Iris pigment epithelial cell (primary cell): ENCODE results near the gene EPS15.
"Not testable (repeated sequence)": the region's sequence is repeated elsewhere in the genome, so short reads cannot be mapped to it uniquely, and the experiment has no call there.

ENCODE experiments used
- DNase-seq: peaks from one replicate; pipeline ENCODE4 v3.0.0-alpha.2; 2011; ENCODE audit warnings: low read depth

EPS15 gene

DNA sequence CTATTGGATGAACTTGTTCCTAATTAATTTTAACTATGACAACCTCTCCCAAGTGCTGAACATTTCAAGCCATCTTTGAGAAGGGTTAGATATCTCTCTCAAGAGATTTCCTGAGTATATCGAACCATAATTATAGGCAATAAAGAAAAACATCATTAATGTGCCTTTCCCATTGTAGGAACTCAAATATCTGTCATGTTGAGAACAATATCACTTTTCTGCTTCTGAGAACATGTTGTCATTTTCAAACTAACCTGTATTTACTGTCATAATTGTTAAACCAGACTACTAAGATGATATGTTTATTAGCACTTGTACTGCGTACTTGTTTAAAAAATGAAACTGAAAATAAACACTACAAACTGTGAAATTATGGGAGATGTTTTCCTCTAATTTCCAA is 4.3 kb downstream of the EPS15 start:
- DNase-seq = no peak

DNA sequence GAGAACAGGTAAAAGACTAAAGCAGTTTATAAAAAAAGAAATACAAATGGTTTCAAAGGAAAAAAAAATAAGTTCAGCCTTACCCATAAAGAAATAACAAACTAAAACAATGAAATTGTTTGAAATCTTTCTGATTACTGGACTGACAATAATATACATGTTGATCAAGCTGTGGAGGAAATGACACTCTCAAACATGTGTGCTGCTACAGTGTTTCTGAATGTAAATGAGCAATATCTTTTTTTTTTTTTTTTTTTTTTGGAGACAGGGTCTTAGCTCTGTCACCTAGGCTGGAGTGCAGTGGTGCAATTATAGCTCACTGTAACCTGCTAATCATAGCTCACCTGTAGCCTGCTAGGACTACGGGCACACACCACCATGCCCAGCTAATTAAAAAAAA is 6.5 kb downstream of the EPS15 start:
- no peak for DNase-seq

DNA sequence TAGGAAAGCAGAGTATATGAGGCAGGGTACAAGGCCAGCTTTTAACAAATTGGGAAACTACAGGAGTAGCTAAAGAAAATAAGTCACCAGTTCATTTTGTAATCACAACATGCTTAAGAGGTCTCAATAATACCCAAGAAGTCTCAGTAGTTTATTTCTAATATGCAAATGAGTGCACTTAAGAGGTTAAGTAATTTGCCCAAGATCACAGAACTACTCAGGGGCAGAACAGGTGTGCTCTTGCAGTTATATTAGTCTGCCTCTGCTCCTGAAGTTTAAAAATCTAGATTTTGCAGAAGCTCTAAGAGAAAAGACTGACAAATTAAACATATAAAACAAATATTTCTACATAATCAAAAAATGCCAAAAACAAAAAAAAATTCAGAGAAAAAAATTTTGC is 6.9 kb downstream of the EPS15 start:
- no peak for DNase-seq

DNA sequence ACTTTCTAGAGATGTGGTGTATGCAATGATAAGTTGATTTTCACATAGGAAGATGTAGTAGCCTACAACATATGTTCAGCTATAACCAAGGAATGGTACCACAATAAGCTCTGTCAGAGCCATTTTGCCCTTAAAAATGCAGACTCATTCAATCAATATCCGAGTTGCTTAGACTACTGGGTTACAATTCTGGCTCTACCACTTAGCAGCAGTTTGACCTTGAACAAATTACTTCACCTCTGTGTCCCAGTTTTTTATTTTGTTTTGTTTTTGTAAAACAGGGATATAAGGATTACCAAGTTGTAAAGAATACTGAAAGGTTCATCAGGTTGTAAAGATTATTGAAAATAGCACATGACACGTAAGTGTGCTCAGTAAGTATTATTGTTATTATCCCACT is 9.3 kb downstream of the EPS15 start:
- DNase-seq = no peak

DNA sequence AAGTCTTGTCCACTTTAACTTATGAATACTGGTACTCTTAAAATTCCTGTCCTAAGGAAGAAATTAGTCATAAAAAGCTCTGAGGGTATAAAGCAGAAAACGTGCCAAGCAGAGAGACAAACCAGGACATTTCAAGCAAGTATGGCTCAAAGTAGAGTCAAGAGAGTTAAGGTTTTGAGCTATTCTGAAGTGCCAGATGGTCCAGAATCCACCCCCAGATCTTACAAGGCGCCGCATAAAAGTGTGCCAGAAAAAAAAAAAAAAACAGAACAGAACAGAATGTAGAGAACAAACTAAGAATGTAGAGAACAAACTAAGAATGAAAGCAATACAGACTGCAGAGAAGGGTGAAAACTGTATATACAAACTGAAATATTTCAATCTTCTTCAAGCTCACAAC is 12.5 kb downstream of the EPS15 start:
- peak; percentile 83 for DNase-seq

DNA sequence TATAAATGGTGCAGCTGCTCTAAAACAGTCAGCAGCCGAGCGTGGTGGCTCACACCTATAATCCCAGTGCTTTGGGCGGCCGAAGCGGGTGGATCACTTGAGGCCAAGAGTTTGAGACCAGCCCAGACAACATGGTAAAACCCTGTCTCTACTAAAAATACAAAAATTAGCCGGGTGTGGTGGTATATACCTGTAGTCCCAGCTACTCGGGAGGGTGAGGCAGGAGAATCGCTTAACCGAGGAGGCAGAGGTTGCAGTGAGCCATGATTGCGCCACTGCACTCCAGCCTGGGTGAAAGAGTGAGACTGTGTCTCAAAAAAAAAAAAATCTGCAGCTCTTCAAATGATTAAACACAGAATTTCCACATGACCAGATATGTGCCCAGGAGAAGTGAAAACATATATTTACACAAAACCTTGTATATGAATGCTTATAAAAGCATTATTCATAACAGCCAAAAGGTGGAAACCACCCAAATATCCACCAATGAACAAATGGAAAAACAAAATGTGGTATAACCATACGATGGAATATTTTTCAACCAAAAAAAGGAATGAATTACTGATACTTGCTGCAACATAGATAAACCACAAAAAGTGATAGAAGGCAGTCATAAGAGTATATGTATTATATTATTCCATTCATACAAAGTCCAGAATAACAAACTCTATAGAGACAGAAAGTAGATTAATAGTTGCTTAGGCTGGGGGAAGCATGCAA is 14.1 kb downstream of the EPS15 start:
- DNase-seq = no peak

DNA sequence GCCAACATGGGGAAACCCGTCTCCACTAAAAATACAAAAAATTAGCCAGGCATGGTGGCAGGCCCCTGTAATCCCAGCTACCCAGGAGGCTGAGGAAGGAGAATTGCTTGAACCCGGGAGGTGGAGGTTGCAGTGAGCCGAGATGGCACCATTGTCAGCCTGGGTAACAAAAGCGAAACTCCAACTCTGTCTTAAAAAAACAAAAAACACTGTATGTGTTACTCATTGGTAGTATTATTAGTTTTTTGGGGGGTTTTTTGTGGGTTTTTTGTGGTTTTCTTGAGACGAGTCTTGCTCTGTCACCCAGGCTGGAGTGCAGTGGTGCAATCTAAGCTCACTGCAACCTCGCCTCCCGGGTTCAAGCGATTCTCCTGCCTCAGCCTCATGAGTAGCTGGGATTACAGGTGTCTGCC is 17.8 kb downstream of the EPS15 start:
- not testable (repeated sequence) for DNase-seq

DNA sequence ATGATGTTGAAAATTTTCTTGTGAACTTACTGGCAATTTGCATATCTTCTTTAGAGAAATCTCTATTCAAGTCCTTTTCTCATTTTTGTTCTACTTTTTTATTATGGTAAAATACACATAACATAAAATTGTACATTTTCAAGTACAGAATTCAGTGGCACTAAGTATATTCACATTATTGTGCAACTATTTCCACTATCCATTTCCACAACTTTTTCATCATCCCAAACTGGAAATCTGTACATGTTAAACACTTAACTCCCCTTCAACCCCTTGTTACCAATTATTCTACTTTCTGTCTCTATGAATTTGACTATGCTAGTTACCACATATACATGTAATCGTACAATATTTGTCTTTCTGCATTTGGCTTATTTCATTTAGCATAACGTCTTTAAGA is 19.4 kb downstream of the EPS15 start:
- DNase-seq = no peak

DNA sequence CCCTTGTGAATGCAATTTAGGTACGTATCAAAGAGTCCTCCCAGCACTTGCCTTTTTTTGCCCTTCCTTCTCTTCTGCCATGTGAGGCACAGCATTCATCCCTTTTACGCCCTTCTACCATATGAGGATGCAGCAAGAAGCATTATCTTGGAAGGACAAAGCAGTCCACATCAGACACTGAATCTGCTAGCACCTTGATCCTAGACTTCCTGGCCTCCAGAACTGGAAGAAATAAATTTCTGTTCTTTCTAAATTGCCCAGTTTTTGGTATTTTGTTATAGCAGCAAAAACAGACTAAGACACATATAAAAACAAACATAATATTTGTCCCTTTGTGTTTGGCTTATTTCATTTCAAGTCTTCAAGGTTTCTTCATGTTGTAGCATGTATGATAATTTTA is 20.1 kb downstream of the EPS15 start:
- no peak for DNase-seq

DNA sequence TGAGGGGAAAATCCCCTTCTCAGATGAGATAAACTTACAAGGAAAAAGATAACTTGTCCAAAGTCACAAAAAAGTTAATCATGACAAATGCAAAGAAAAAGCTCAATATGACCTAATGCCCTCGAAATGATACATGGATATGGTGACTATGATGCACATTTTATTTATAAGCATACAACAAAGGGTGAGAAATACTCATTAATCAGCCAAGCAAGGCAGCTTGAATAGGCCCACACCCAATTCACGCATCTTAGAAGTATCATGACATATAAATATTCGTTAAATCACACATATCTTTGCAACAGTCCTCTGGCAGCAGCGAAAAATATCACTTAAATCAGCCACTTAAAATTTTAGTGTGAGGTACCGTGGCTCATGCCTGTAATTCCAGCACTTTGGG is 21.7 kb downstream of the EPS15 start:
- DNase-seq = no peak

DNA sequence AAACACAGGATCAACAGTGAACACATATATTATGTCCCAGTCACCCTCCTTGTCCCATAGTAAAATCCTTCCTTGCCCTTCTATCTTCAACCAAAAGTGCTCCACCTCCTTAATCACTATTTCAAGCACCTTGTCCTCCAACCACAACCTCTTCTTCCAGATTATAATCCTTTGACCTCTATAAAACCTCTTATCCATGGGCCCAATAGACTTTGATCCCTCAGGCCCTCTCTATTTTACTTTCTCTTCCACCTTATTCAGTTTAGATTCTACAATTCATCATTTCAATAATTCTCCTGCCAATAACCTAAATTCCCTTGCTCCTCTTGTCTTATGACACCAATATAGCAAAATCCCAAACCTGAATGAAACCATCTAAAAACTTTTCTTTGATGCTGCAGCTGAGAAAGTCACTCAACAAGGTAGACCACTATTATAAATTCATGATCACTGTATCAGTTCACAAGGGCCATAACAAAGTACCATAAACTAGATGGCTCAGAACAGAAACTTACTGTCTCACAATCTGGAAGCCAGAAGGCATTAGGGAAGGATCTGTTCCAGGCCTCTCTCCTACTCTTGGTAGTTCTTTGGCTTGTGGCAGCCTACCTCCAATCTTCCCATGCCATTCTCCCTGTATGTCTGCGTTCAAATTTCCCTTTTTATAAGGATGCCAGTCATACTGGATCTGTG is 24.8 kb downstream of the EPS15 start:
- no peak for DNase-seq

DNA sequence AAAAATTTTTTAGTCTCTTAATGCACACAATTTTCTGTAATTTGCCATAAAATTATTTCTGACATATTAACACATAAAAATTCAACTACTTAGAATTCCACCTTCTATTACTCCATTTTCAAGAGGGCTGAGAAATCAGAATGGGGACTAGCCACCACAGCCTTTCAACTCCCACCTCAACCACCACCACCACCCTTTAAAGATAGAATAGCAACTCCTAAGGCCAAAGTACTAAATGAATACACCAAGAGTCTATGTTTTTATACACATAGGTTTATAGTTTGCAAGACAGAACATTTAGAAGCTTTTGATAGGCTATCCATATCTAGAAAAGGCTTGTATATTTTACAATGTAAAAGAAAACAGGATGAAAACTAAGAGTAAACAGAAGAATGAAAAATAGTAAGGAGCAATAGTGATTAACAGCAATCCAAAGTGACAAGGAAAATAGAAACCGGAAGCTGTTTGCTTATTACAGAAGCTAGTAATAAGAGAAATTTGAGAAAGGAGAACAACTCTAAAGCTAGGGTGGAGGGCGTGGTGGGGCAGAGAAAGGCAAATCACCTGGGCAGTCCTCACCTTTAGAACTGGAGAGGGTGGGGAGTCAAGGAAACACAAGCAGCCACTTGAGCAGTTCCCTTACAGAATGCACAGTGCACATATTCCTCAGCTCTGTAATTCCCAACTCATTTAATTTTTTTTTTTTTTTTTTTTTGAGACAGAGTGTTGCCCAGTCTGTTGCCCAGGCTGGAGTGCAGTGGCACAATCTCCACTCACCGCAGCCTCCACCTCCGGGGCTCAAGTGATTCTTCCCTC is 27.7 kb downstream of the EPS15 start:
- no peak for DNase-seq

DNA sequence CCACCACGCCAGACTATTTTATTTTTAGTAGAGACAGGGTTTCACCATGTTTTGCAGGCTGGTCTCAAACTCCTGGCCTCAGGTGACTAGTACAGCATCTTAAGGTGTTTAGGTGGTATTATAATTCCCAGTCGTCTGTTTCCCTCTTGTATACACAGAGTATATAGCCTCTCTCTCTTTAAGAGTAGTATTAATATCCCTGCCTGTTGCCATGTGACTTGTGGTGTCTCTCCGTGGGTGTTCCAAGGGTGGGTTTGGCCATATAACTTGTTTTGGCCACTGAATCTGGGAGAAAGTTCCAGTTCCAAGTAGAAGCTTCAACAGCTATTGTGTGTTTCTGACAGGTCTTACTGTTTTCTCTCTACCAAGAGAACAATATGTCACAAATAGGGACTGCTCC is 29.6 kb downstream of the EPS15 start:
- no peak for DNase-seq

DNA sequence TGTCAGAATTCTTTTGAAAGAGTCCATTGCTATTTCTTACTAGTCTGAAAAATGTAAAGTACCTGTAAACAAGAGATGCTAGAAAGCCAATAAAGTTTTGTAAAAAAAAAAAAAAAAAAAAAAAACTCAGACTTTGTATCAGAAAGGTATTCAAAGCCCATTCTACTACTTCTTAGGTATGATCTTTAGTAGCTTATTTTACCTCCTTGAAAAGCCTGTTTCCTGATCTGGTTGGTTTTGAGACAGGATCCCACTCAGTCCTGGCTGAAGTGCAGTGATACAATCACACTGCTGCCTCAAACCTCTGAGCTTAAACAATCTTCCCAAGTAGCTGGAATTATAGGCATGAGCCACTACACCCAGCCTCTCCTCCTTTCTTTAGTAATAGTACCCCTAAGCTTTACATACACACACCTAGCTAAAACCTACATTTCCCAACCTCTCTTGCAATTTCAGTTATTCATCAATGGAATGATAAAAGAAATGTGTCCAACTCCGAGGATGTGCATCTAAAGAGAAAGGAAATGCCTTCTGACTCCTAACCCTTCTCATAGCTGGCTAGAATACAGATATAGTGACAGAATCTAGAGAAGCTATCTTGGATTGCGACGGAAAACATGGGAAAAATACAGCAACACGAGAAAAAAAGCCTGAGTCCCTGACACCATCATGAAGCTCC is 30.6 kb downstream of the EPS15 start:
- peak; percentile 22 for DNase-seq

DNA sequence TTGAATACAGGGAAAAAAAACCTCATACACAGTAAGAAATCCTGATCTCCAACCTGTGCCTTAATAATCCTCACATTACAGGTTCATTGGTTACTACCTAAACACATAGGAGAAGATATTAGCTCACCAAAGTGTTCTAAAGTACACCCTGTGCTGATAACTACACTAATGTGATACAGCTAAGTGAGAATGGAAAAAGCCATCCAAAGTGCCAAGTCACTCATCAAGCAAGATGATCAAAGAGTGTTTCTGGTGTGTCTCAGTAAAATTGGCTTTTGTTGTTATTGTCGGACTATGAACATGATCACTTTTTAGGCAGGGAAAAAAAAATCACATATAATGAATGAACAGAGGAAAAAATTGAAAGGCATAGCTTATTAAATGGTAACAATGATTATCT is 31.4 kb downstream of the EPS15 start:
- no peak for DNase-seq

DNA sequence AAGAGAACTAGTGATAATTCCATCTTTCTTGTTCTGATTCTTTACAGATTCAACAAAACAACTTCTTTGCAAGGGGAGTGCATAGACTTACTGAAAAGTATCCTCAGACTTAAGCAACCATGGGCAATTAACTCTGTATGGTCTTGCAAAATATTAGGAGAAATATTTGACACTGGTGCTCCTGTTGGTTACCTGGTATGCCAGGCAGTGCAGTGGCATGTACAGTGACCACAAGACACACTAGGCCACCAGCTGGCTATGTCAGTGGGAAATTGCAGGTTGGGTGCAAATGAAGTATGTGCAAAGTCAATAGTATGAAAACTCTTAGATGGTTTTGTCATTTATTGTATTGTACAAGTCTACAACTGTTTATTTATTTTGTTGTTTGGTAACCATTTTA is 34.5 kb downstream of the EPS15 start:
- DNase-seq = peak; percentile 38

DNA sequence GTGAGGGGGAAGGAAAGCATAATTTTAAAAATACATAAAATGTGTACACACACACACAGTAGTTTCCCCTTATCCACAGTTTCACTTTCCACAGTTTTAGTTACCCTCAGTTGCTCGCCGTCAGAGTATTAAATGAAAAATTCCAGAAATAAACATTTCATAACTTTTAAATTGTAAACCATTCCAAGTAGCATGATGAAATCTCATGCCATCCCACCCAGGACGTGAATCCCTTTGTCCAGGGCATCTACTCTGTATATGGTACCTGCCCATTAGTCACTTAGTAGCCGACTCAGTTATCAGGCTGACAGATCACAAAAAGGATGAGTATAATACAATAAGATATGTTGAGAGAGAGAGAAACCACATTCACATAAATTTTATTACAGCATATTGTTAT is 36.2 kb downstream of the EPS15 start:
- DNase-seq = peak; percentile 32

DNA sequence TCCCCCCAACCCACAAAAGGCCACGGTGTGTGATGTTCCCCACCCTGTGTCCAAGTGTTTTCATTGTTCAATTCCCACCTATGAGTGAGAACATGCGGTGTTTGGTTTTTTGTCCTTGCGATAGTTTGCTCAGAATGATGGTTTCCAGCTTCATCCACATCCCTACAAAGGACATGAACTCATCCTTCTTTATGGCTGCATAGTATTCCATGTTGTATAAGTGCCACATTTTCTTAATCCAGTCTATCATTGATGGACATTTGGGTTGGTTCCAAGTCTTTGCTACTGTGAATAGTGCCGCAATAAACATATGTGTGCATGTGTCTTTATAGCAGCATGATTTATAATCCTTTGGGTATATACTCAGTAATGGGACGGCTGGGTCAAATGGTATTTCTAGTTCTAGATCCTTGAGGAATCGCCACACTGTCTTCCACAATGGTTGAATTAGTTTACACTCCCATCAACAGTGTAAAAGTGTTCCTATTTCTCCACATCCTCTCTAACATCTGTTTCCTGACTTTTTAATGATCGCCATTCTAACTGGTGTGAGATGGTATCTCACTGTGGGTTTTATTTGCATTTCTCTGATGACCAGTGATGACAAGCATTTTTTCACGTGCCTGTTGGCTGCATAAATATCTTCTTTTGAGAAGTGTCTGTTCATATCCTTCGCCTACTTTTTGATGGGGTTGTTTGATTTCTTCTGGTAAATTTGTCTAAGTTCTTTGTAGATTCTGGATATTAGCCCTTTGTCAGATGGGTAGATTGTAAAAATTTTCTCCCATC is 44.0 kb downstream of the EPS15 start:
- not testable (repeated sequence) for DNase-seq

DNA sequence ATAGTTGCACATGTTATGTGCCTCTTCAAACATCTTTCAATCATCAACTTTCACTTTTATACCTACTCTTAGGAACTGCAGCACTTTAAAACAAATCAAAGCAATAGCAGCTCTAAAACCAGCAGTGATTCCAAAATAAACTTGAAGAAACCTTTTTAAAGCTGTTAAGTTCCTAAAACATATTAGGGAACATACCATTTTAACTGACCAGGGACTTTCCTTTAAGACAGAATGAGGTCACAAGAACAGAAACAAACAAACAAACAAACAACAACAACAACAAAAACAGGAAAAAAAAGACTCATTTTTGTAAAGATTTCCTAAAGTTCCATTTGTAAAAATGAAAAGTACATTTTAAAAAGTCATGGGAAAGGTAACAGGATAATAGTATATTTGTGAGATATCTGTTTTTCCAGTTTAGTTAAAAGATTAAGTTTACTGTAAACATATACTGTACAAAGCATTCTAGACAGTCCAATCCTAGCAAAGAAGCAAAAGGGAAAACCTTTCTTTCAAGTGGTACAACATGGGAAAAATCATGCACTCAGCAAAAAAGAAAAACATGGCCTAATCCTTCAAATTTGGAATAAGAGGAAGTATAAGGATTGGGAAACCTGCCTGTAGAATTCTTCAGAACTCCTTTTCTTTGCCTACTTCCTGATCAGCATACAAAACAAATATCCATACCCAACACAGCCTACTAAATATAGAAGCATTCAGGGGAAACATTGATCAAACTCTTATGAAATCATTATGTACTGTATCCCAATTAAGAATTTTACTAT is 45.5 kb downstream of the EPS15 start:
- no peak for DNase-seq

DNA sequence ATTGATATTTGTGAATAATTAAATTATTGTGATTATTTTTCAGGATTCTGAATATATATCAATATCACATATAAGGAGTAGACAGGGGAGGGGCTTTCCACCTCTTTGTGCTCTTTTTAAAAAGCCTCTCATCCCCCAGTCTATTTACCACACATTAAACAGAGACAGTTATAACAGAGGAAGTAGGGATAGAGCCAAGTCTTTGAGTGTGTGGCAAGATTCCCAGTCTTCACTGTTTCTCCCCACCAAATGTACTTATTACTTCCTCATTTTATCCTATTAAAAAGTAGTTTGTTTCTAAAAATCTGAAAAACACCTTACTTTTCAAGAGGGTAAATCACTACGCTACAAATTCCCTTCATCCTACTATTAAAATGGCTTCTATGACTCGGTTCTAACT is 46.7 kb downstream of the EPS15 start:
- peak; percentile 23 for DNase-seq

DNA sequence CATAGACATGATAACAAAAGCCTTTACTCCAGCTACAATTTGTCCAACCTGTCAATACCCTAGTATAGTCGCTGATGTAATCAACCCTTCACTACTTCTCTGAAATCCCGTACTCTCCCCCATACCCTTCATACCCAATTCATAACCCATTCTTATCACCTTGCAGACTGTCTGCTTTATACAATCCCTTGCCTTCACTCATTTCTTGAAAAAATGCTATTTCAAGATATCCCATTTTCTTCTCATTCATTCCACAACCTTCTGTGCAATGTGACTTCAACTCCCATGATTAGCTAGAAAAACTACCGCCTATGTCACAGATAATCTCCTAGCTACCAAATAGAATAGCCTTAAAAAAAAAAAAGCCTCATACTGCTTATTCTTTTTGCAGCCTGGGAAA is 49.5 kb downstream of the EPS15 start:
- no peak for DNase-seq
